Fibroblast of lung (primary cell): Measurements from ENCODE around the gene MAPKAP1.

Source experiments
- CTCF ChIP-seq, 2 donors: IDR thresholded peaks in 1 of 2; conservative IDR thresholded peaks in 1 of 2; 1 replicate in 1 of 2; 2 replicates in 1 of 2; pipeline ENCODE4 v1.5.1; 2011 to 2012; ENCODE audit warnings: low read length in 2 of 2, control low read depth in 1 of 2, inconsistent platforms in 1 of 2, low read depth in 1 of 2, mild to moderate bottlenecking in 1 of 2
- EZH2 ChIP-seq: IDR thresholded peaks from 2 replicates; pipeline ENCODE4 v1.5.1; 2012; ENCODE audit warnings: low read length, control low read depth, mild to moderate bottlenecking; ENCODE audit errors: missing control alignments

GRCh38 chr9:125522328-125522725, 184.7 kb downstream of the MAPKAP1 start:
- TF ChIP-seq CTCF (conservative IDR thresholded peaks at IDR 0.05 in 1 of 2, IDR thresholded peaks at IDR 0.05 in 1 of 2; ENCODE audit: low read depth in 1 of 2, low read length in 2 of 2) (no peak), EZH2 (no peak)
